Testis (tissue), 3 donors: ENCODE data around the gene FARP1. TPM values are rescaled to one million over a fixed set of nuclear protein-coding genes. Genes with fewer than 3 reads are reported as not detected.

Experiments
- DNase-seq: peaks from one replicate; pipeline ENCODE4 v3.0.0-alpha.2; 2019
- H3K27ac ChIP-seq, 2 donors: fragments of 200-600 bp; sonication (generic); one replicate each; pipeline ENCODE4 v1.5.1; 2019
- H3K27me3 ChIP-seq: fragments of 200-600 bp; sonication (generic); one replicate; pipeline ENCODE4 v1.5.1; 2019
- H3K36me3 ChIP-seq: fragments of 200-600 bp; sonication (generic); one replicate; pipeline ENCODE4 v1.5.1; 2017; ENCODE audit warnings: low read depth; ENCODE audit errors: missing control alignments
- H3K4me1 ChIP-seq: fragments of 200-600 bp; sonication (generic); one replicate; pipeline ENCODE4 v1.5.1; 2019
- H3K4me3 ChIP-seq, 2 donors: fragments of 200-600 bp; sonication (generic); one replicate each; pipeline ENCODE4 v1.5.1; 2017 to 2019
- H3K9me3 ChIP-seq: fragments of 200-600 bp; sonication (generic); one replicate; pipeline ENCODE4 v1.5.1; 2017
- CTCF ChIP-seq, 3 experiments: fragments of 450-650 bp in 2 of 3; fragments of 200-600 bp in 1 of 3; sonication (generic) in 1 of 3; IDR thresholded peaks; one replicate each; pipeline ENCODE4 v1.5.1; 2016 to 2019; ENCODE audit warnings: antibody characterized with exemption in 3 of 3, mild to moderate bottlenecking in 2 of 3, moderate library complexity in 1 of 3
- POLR2A ChIP-seq: fragments of 450-650 bp; IDR thresholded peaks from one replicate; pipeline ENCODE4 v1.6.1; 2017; ENCODE audit warnings: antibody characterized with exemption, mild to moderate bottlenecking, moderate library complexity
- WGBS, 2 donors: methylation state at CpG; one replicate each; pipeline ENCODE4 v1.1.5; 2018; 5-methylcytosine and 5-hydroxymethylcytosine counted together
- intact Hi-C: fragments of 100-400 bp; cut with DNase I; formaldehyde crosslinking; loops from one replicate; pipeline ENCODE4 v1.15.1; 2023; ENCODE audit warnings: low total_unique reads
- polyA plus RNA-seq: library from polyadenylated mRNA; stranded (reverse); fragments of 350-450 nt; fragmentation: Illumina TruSeq; extraction: RNeasy Lipid Tissue Mini Kit (QIAGEN cat#74804); gene quantifications from one replicate; pipeline ENCODE4 v1.2.3, GENCODE V29; 2014; ENCODE audit warnings: low read depth, low replicate concordance; ENCODE audit not compliant: insufficient read depth
- total RNA-seq, 2 donors: library from RNA; depleted of rRNA; stranded (reverse); fragments of >200 nt; gene quantifications; one replicate each; pipeline ENCODE4 v1.2.3, GENCODE V29; 2016

Gene FARP1
- total and polyA plus RNA-seq, 3 donors from 2014 or later: 54.0 to 130 (median 69.1) TPM

DNA sequence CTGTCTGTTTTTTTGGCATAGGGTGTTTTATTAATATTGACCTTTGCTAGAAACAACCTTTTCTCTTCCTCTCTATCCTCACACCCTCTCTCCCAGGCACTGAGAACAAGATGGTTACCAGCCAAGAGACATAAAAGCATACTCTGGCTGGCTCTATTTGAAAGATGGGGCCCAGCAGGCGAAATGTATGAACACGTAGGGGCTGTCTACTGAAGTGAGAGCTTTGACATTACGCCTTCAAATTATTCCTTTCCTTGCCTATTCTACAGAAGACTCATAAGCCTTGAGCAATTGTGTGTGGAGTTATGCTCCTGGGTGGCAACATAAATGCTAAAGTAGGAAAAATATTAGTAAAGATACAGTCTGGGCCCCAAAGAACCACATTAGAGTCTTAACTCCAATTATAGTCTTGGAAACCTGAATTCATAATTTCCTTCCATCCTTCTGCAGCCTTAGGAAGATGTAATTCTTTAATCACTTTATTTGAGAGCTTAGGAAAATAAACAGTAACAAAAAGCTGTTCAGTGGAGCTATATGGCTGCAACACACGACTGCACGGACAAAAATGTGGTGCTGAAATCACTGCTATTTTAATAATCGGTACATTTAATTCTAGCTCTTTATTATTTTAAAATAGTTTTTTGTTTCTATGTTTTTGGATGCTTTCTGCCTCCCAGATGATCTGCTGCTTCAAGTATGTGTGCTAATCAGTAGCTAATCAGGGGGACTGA, 156.5 kb downstream of the FARP1 start:
- no peaks in the 10 kb centered on the region for H3K9me3 ChIP-seq
- H3K36me3 ChIP-seq: no peaks in the 10 kb centered on the region
- no peak overlapping the region for H3K4me3 ChIP-seq
- peaks cover 5% of the 10 kb centered on the region for H3K4me1 ChIP-seq
- no peak for TF ChIP-seq POLR2A
- no peak for TF ChIP-seq CTCF (IDR thresholded peaks at IDR 0.05)
- intact Hi-C loops: no loop called here
- no peak overlapping the region for H3K27ac ChIP-seq
- H3K27me3 ChIP-seq: no peaks in the 10 kb centered on the region
- no peak for DNase-seq
- 56% methylated on average over 6 of the region's 6 CpGs for WGBS, 2 donors

GRCh38 chr13:98299966-98300350, 157.1 kb downstream of the FARP1 start:
- Histone ChIP-seq H3K4me3 (no peak overlapping the region), H3K9me3 (no peaks in the 10 kb centered on the region), H3K27ac (no peak overlapping the region), H3K27me3 (no peaks in the 10 kb centered on the region), H3K4me1 (peaks cover 5% of the 10 kb centered on the region), H3K36me3 (no peaks in the 10 kb centered on the region)
- TF ChIP-seq CTCF (IDR thresholded peaks at IDR 0.05) (no peak), POLR2A (no peak)
- intact Hi-C loops: no loop called here
- 36 to 64% methylated on average over 7 of the region's 7 CpGs for WGBS, 2 donors
- no peak for DNase-seq

DNA sequence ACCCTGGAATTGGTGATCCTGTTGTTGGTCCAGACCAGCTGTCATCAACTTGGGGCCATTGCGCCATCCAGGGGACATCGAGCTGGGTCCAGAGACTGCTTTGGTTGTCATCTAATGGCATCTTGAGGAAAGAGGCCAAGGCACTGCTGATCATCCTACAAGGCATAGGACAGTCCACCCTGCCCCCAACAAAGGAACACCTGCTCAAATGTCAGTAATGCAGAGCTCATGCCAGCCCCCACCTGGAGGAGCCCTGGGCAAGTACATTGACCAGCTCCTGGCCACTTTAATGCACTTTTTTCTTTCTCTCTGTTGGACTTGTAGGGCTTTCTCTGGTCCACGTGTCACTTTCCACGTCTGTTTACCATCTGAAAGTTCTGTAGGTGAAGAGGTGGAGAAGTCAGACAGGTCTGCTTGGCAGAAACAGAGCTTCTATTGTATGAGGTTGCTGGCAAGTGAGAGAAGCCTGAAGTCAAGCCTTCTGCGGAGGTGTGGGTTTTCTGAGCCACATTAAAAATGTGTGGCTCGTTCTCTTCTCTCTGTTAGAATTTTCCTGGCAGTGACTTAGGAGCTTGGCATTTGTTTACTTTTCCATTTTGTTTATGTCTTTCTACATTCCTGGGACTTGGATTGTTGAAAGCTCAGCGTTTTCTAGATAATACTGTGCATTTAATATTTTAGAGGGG, 158.2 kb downstream of the FARP1 start:
- no peaks in the 10 kb centered on the region for H3K27me3 ChIP-seq
- intact Hi-C loops: no loop called here
- H3K36me3 ChIP-seq: no peaks in the 10 kb centered on the region
- no peak overlapping the region for H3K4me3 ChIP-seq
- 45 to 60% methylated on average over 5 to 7 of the region's 7 CpGs for WGBS, 2 donors
- TF ChIP-seq POLR2A (no peak), CTCF (IDR thresholded peaks at IDR 0.05) (no peak)
- no peak overlapping the region for H3K27ac ChIP-seq
- peak; percentile 30 for DNase-seq
- H3K4me1 ChIP-seq: peaks cover 5% of the 10 kb centered on the region
- H3K9me3 ChIP-seq: no peaks in the 10 kb centered on the region

GRCh38 chr13:98301721-98302120, 158.8 kb downstream of the FARP1 start:
- Histone ChIP-seq H3K27me3 (no peaks in the 10 kb centered on the region), H3K4me1 (peaks cover 5% of the 10 kb centered on the region), H3K4me3 (no peak overlapping the region), H3K9me3 (no peaks in the 10 kb centered on the region), H3K36me3 (no peaks in the 10 kb centered on the region), H3K27ac (no peak overlapping the region)
- intact Hi-C loops: no loop called here
- TF ChIP-seq CTCF (IDR thresholded peaks at IDR 0.05): no peak
- no peak for TF ChIP-seq POLR2A
- DNase-seq: no peak
- 59 to 65% methylated on average over 7 of the region's 7 CpGs for WGBS, 2 donors
